ENCODE data around the gene L3MBTL4.

Gene L3MBTL4

DNA sequence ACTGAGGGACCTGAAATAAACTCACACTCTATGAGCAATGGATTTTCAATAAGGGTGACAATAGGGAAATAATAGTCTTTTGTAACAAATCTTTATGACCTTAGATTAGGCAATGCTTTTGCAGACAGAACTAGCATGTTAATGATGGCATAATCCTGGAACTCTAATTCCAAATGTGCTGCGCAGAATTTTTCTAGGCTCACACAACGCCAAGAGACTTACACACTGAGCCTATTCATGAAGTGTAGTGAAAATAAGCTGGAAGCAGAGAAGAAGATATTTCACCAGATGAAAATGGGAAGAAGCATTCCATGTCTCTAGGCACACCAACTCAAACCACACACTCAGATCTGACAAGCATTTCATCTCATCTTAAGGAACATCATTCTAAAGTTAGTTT is 178.5 kb downstream of the L3MBTL4 start:
- Histone ChIP-seq H3K4me1 (ENCODE audit: insufficient read depth, low read length) (no peaks in the 10 kb centered on the region), H3K4me3 (ENCODE audit: low read length) (no peak overlapping the region), H2AFZ (ENCODE audit: low read depth, low read length) (no peak overlapping the region), H3K27me3 (ENCODE audit: insufficient read depth, low read length) (no peaks in the 10 kb centered on the region), H3K9me3 (ENCODE audit: low read length) (no peaks in the 10 kb centered on the region), H3K36me3 (ENCODE audit: insufficient read depth, low read length) (no peaks in the 10 kb centered on the region)

DNA sequence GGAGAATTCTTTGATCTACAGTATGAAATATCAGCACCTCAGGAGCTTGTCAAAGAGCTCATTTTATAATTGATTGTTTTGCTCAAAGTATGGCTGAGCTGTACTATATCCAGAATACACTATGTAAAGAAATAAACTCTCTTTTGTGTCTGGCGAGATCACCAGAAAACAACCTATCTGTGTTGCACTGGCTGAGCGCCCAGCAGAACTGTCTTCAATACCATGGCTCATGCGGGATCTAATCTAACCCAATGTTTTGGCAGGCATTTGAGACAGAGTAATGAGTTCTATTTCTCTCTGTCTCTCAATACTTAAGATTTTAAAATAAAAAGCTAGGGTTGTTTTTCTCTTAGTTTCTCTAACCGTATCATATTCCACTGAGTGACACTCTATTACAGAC is 192.4 kb downstream of the L3MBTL4 start:
- H3K9me3 ChIP-seq (ENCODE audit: low read length) = no peaks in the 10 kb centered on the region
- H3K27me3 ChIP-seq (ENCODE audit: insufficient read depth, low read length) = no peaks in the 10 kb centered on the region
- H3K4me3 ChIP-seq (ENCODE audit: low read length) = no peak overlapping the region
- no peaks in the 10 kb centered on the region for H3K4me1 ChIP-seq (ENCODE audit: insufficient read depth, low read length)
- no peaks in the 10 kb centered on the region for H3K36me3 ChIP-seq (ENCODE audit: insufficient read depth, low read length)
- no peak overlapping the region for H2AFZ ChIP-seq (ENCODE audit: low read depth, low read length)

DNA sequence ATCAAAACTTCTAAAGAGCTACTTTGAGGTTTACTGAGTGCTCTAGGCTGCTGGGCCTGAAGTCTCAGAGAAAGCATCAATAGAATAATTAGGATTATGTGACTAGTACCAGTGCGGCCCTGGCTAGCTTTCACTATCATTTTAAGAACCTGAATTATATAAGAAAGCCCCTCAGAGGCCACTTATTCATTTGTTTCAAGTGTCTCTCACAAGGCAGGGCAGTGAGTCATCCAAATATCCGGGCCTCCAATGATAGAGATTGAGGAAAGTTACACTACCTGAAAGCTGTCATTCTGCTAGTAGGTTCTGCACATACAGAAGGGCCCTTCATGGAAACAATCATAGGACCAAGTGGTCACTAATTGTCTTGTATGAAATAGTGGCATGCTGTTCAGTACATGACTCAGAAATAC is 193.1 kb downstream of the L3MBTL4 start:
- Histone ChIP-seq H3K4me3 (ENCODE audit: low read length) (no peak overlapping the region), H3K4me1 (ENCODE audit: insufficient read depth, low read length) (no peaks in the 10 kb centered on the region), H2AFZ (ENCODE audit: low read depth, low read length) (no peak overlapping the region), H3K36me3 (ENCODE audit: insufficient read depth, low read length) (no peaks in the 10 kb centered on the region), H3K27me3 (ENCODE audit: insufficient read depth, low read length) (no peaks in the 10 kb centered on the region), H3K9me3 (ENCODE audit: low read length) (no peaks in the 10 kb centered on the region)

DNA sequence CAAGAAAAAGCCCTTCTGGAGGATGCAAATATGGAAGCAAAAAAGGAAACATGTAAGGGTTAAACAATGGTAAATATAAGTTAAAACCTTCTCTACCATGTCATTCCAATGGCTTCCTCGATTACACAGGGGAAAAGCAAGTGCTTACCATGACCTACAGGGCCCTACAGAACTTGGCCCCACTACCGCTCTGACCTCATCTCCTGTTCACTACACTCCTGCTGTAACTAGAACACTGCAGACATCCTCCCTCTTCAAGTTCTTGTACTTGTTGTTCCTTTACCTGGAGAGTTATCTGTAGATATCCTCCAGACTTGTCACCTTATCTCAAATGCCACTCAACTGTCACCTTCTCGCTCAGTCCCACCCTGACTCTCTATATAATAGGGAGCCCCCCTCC is 194.6 kb downstream of the L3MBTL4 start:
- Histone ChIP-seq H3K9me3 (ENCODE audit: low read length) (no peaks in the 10 kb centered on the region), H3K27me3 (ENCODE audit: insufficient read depth, low read length) (no peaks in the 10 kb centered on the region), H3K4me1 (ENCODE audit: insufficient read depth, low read length) (no peaks in the 10 kb centered on the region), H3K36me3 (ENCODE audit: insufficient read depth, low read length) (no peaks in the 10 kb centered on the region), H3K4me3 (ENCODE audit: low read length) (no peak overlapping the region), H2AFZ (ENCODE audit: low read depth, low read length) (no peak overlapping the region)

DNA sequence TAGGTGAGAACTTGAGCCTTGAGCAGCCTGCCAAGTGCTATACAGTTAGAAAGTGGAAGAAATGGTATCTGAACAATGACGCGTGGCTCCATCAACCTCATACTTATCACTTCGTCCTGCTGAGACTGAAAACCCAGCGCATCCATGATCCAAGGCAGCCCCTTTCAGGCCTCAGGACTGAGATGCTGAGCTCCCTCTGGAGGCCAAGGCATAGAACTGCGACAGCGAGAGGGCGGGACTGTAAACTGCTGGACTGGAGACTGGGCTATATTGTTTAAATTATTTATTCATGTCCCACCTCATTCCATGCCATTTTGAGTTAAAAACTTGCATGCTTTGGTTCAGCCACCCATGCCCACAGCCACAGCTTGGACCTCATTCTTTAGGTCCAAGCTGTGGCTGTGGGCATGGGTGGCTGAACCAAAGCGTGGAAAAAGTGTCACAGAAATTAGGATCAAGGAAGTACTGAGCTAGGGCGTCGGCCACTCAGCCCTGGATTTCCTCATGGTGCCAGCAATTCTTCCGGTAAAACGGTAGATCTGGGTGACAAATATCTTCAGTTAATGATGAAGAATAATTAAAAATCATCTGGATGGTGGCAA is 195.5 kb downstream of the L3MBTL4 start:
- no peak overlapping the region for H2AFZ ChIP-seq (ENCODE audit: low read depth, low read length)
- H3K4me1 ChIP-seq (ENCODE audit: insufficient read depth, low read length) = no peaks in the 10 kb centered on the region
- no peak overlapping the region for H3K4me3 ChIP-seq (ENCODE audit: low read length)
- H3K36me3 ChIP-seq (ENCODE audit: insufficient read depth, low read length) = no peaks in the 10 kb centered on the region
- H3K27me3 ChIP-seq (ENCODE audit: insufficient read depth, low read length) = no peaks in the 10 kb centered on the region
- H3K9me3 ChIP-seq (ENCODE audit: low read length) = no peaks in the 10 kb centered on the region

DNA sequence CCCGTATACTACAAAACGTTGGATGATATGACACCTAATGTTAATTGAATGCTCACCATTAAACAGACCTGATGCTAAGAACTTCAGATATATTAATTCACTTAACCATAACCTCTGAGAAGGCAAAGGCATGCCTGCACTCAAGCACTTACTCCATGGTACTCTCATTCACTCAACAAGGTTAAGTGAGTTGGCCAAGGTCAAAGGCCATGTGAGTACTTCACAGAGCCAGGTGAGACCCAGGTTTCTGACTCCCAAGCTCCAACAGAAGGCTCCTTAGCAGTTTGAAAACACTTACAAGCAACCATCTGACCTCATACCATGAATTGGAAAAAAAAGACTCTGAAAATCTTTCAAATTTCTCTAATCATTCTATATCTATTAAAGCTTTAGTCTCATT is 198.8 kb downstream of the L3MBTL4 start:
- no peak overlapping the region for H2AFZ ChIP-seq (ENCODE audit: low read depth, low read length)

DNA sequence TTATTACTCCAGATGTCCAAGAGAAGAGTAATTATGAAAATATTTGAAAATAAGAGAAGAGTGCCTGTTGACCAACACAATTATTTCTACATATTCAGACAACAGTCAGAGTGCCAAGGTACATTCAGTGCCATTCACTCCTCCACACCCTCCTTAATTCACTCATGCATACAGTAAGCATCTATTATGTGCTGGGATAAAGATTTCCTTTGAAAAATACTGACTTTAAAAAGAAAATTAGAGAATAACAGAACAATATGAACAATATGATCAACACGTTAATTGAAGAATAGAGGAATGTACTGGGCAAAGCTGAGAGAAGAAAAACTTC is 203.6 kb downstream of the L3MBTL4 start:
- Histone ChIP-seq H3K36me3 (ENCODE audit: insufficient read depth, low read length) (no peaks in the 10 kb centered on the region), H3K9me3 (ENCODE audit: low read length) (no peaks in the 10 kb centered on the region), H3K4me1 (ENCODE audit: insufficient read depth, low read length) (no peaks in the 10 kb centered on the region), H2AFZ (ENCODE audit: low read depth, low read length) (no peak overlapping the region), H3K4me3 (ENCODE audit: low read length) (no peak overlapping the region), H3K27me3 (ENCODE audit: insufficient read depth, low read length) (no peaks in the 10 kb centered on the region)

More for the DNA sequence above, 198.8 kb downstream of the L3MBTL4 start:
- H3K4me3 ChIP-seq (ENCODE audit: low read length) = no peak overlapping the region
- H3K36me3 ChIP-seq (ENCODE audit: insufficient read depth, low read length) = no peaks in the 10 kb centered on the region
- no peaks in the 10 kb centered on the region for H3K27me3 ChIP-seq (ENCODE audit: insufficient read depth, low read length)
- no peaks in the 10 kb centered on the region for H3K9me3 ChIP-seq (ENCODE audit: low read length)
- H3K4me1 ChIP-seq (ENCODE audit: insufficient read depth, low read length) = no peaks in the 10 kb centered on the region

DNA sequence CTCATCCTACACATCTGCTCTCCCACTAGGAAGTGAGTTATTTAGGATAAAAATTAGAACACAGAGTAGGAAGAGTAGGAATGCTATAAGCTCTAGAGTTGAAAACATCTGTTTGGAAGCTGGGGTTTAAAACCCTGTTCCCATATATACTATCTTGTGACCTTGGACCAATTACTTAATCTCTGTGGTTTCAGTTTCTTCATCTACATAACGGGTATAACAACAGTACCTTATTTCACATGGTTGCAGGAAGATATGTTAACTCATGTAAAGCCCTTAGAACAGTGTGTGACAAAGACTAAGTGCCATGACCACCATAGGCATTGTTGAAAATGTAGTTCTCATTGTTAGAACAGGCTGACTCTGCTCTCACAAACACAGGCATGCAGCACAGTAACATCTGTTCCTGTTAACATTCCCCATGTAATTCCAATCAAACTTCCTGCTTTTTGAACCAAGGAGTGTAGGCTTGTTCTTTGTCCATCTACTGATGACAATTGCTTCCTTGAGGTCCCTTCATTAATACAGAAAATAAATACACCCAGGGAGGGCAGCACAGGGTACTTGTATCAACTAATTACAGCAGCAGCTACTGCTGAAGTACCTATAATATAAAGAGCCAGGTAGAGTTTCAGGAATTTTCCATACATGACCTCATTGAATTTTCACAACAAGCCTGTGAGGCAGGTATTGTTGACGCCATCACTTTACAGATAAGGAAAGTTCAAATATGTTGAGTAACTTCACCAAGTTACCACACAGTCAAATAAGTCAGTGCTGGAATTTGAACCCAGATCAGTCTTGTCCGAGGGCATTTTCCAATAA is 204.2 kb downstream of the L3MBTL4 start:
- Histone ChIP-seq H3K4me1 (ENCODE audit: insufficient read depth, low read length) (no peaks in the 10 kb centered on the region), H3K36me3 (ENCODE audit: insufficient read depth, low read length) (no peaks in the 10 kb centered on the region), H3K27me3 (ENCODE audit: insufficient read depth, low read length) (no peaks in the 10 kb centered on the region), H2AFZ (ENCODE audit: low read depth, low read length) (no peak overlapping the region), H3K9me3 (ENCODE audit: low read length) (no peaks in the 10 kb centered on the region), H3K4me3 (ENCODE audit: low read length) (no peak overlapping the region)

DNA sequence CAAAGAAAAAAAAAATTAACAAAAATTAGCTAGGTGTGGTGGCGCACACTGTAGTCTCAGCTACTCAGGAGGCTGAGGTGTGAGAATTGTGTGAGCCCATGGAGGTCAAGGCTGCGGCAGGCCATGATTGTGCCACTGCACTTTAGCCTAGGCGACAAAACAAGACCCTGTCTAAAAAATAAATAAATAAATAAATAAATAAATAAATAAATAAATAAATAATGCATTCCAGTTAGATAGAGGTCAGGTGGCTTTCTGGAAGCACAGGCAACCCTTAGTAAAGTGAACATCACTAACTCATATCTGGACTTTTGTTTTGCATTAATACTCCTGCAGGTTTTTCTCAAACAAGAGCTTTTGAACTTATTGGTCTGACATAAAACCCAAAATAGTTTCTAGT is 206.8 kb downstream of the L3MBTL4 start:
- H3K9me3 ChIP-seq (ENCODE audit: low read length) = no peaks in the 10 kb centered on the region
- no peaks in the 10 kb centered on the region for H3K4me1 ChIP-seq (ENCODE audit: insufficient read depth, low read length)
- H2AFZ ChIP-seq (ENCODE audit: low read depth, low read length) = no peak overlapping the region
- no peaks in the 10 kb centered on the region for H3K27me3 ChIP-seq (ENCODE audit: insufficient read depth, low read length)
- no peaks in the 10 kb centered on the region for H3K36me3 ChIP-seq (ENCODE audit: insufficient read depth, low read length)
- no peak overlapping the region for H3K4me3 ChIP-seq (ENCODE audit: low read length)

DNA sequence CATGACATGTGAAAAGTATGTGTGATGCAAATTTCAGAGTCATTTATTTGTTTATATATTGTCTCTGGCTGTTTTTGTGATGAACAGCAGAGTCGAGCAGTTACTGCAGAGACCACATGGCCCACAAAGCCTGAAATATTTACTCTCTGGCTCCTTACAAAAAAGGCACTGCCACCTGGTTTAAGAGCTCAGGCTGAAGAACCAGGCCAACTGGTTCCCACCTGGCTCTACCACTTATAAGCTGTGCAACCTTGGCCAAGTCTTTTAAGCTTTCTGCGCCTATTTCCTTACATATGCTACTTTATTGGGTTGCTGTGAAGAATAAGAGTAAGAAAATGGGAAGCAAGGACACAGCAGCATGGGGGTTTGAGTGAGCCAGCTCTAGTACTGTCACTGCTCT is 207.6 kb downstream of the L3MBTL4 start:
- Histone ChIP-seq H3K4me3 (ENCODE audit: low read length) (no peak overlapping the region), H3K4me1 (ENCODE audit: insufficient read depth, low read length) (no peaks in the 10 kb centered on the region), H3K9me3 (ENCODE audit: low read length) (no peaks in the 10 kb centered on the region), H3K36me3 (ENCODE audit: insufficient read depth, low read length) (no peaks in the 10 kb centered on the region), H2AFZ (ENCODE audit: low read depth, low read length) (no peak overlapping the region), H3K27me3 (ENCODE audit: insufficient read depth, low read length) (no peaks in the 10 kb centered on the region)

DNA sequence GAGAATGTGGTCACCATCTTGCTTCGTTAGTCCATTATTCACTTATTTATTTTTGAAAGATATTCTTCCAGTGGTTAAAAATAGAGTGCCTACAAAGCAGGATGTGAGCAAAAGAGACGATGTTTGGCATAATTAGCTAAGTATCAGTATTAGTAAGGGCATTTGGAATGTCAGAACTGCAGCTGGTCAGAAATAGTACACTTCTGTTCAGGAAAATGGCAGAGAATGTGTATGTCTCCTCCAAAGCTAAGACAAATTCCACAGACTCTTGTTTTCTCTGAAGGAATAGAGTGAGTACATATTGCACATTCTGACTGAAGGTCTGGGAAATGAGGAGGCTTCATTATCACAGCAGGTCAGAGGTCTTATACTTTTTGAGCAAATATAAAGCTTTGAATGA is 209.0 kb downstream of the L3MBTL4 start:
- Histone ChIP-seq H2AFZ (ENCODE audit: low read depth, low read length) (no peak overlapping the region), H3K4me1 (ENCODE audit: insufficient read depth, low read length) (no peaks in the 10 kb centered on the region), H3K36me3 (ENCODE audit: insufficient read depth, low read length) (no peaks in the 10 kb centered on the region), H3K4me3 (ENCODE audit: low read length) (no peak overlapping the region), H3K27me3 (ENCODE audit: insufficient read depth, low read length) (no peaks in the 10 kb centered on the region), H3K9me3 (ENCODE audit: low read length) (no peaks in the 10 kb centered on the region)

DNA sequence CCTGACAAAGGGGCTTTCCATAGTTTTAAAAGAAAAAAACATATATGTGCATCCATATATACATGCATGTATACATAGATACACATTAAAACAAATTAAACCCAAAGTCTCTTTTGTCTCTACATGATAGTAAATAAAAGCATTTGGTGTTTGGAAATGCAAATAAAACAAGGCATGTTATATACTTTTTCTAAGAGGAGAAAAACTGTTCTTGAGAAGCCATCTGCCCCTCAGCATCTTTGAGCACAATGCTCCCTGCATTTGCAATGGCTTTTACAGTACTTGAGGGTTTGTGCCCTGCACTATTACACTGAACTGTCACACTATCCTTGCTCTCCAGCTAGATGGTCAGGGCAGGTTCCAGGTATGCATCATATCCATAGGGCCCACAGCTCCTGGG is 210.2 kb downstream of the L3MBTL4 start:
- no peak overlapping the region for H2AFZ ChIP-seq (ENCODE audit: low read depth, low read length)
- H3K36me3 ChIP-seq (ENCODE audit: insufficient read depth, low read length) = no peaks in the 10 kb centered on the region
- H3K4me1 ChIP-seq (ENCODE audit: insufficient read depth, low read length) = no peaks in the 10 kb centered on the region
- H3K9me3 ChIP-seq (ENCODE audit: low read length) = no peaks in the 10 kb centered on the region
- H3K4me3 ChIP-seq (ENCODE audit: low read length) = no peak overlapping the region
- H3K27me3 ChIP-seq (ENCODE audit: insufficient read depth, low read length) = no peaks in the 10 kb centered on the region

DNA sequence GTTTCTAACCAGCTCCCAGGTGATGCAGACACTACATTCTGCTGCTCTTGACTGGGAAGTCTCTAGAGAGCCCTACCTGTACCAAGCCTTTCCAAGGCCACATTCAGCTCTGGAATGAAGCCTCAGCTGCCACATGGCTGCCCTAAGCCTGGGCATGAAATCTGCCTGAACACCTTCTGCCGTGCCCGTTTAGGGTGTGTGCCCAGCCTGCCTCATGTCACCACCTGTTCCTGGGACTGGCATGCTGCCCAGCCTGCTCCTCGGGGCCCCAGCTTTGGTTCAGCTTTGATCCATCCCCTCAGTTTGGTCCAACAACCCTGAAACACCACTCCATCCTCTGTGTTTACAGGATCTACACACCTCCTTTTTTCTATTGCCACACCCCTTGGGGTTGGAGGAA is 210.9 kb downstream of the L3MBTL4 start:
- H3K27me3 ChIP-seq (ENCODE audit: insufficient read depth, low read length) = no peaks in the 10 kb centered on the region
- H3K9me3 ChIP-seq (ENCODE audit: low read length) = no peaks in the 10 kb centered on the region
- H3K4me3 ChIP-seq (ENCODE audit: low read length) = no peak overlapping the region
- H3K36me3 ChIP-seq (ENCODE audit: insufficient read depth, low read length) = no peaks in the 10 kb centered on the region
- no peaks in the 10 kb centered on the region for H3K4me1 ChIP-seq (ENCODE audit: insufficient read depth, low read length)
- H2AFZ ChIP-seq (ENCODE audit: low read depth, low read length) = no peak overlapping the region

DNA sequence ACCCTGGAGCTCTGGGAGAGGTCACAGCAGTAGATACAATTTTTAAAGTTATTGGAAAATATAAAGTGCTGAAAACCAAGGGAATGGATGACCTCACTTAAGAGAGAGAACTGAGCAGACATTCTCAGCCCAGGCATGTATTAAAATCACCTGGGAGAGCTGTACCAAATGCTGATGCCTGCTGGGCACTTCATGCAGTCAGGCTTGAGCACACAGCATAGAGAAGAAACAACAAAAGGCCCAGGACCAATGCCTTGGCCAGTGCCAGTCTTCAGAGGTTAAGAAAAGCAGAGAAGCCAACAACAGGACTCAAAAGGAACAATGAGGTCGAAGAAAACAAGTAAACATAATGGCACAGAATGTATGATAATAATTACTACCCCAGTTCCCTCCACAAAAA is 211.8 kb downstream of the L3MBTL4 start:
- Histone ChIP-seq H3K4me3 (ENCODE audit: low read length) (no peak overlapping the region), H3K27me3 (ENCODE audit: insufficient read depth, low read length) (no peaks in the 10 kb centered on the region), H2AFZ (ENCODE audit: low read depth, low read length) (no peak overlapping the region), H3K4me1 (ENCODE audit: insufficient read depth, low read length) (no peaks in the 10 kb centered on the region), H3K36me3 (ENCODE audit: insufficient read depth, low read length) (no peaks in the 10 kb centered on the region), H3K9me3 (ENCODE audit: low read length) (no peaks in the 10 kb centered on the region)

Measured in neuron (in vitro differentiated cells).